ENCODE data around the gene MAFF. TPM values are rescaled to one million over a fixed set of nuclear protein-coding genes. Genes with fewer than 3 reads are reported as not detected.

Gene MAFF
- total RNA-seq, 1 experiment from 2014 or later = 6.4 TPM

DNA sequence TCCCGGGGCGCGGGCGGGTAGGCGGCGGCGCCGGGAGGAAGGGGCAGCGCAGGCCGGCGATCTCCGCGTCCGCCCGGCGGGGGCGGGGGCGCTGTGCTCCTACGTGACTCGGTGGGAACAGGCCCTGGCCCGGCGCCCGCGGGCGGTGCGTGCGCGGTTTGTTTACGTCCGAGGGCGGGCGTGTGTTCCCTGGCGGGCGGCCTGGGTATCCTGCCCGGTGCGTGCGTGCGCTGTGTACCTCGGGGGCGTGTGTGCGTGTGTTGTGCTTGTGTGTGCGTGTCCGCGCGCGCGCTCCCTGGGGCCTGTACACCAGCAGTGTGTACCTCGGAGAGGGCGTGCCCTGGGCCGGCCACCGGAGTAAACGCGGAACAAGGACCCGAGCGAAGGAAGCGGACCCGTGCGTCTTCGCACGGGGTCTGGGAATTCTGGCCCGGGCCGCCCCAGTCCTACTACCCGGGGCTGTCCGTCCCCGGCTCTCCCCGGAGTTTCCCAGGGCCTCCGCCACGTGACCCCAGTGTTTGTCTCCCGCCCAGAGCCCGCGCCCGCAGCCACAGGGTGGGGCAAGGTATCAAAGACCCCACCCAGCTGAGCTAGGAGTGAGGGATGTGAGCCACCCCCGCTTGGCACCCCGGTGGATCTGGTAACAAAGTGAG lies 769 bp downstream of the MAFF start:
- in situ Hi-C loops (cut with HindIII; ENCODE audit: low pct_unique_long_range_greater_than_20kb, low sequenced_read_pairs) (no loop called here), intact Hi-C loops (cut with micrococcal nuclease; ENCODE audit: unreplicated experiment) (no loop called here)

DNA sequence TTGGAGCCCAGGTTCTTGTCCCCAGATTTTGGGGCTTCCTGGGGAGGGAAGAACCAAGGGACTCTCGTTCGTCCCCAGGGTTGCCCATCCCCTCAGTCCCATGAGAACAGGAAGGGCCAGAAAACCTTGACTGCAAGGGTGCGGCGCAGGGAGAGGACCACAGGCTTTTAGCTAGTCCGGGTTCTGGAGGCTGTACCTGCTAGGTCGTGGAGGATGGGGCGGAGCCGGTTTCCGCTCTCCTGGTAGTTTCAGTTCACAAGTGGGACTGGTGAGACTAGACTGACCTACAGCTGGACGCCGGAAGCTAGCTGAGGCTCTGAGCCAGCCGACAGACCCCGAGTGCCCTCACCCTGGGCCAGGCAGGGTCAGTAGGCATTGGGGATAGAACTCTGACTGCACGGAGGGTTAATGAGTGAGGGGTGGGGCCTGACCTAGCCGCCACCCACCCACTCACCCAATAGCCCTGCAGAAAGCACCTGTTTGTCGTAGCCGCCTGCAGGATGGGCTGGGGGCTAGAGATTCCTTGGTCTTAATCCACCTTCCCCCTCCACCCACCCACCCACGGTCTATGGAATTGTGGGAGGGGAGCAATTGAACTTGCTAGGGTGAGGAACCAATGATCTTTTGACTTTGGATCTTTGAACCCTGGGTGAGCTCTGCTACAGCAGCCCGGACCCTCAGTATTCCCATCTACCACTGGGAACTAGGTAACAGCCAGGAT lies 1.5 kb downstream of the MAFF start:
- peak overlapping the region; percentile 62 to 93 for H3K4me3 ChIP-seq (ENCODE audit: low read depth in 2 of 2, low read length in 2 of 2)
- POLR2A ChIA-PET = interaction anchor here (0.5 kb wide), 1 partner anchor 61 kb away, joined by 4 read pairs; no protein-coding TSS in a partner anchor
- H3K27ac ChIP-seq (ENCODE audit: low read length) = peak overlapping the region; percentile 52; the same call in 1 of the 2 replicates
- H3K36me3 ChIP-seq (ENCODE audit: control insufficient read depth, insufficient read depth, low read length) = no peaks in the 10 kb centered on the region; the same call in 1 of the 2 replicates
- no peak for DNase-seq (ENCODE audit: low read depth, low spot score)
- H3K9me3 ChIP-seq (ENCODE audit: control insufficient read depth, insufficient read depth, low read depth, low read length) = no peaks in the 10 kb centered on the region
- BruUV-seq (replicated peaks) = no TSS peak
- in situ Hi-C loops (cut with HindIII; ENCODE audit: low pct_unique_long_range_greater_than_20kb, low sequenced_read_pairs) = no loop called here
- H3K4me1 ChIP-seq (ENCODE audit: control insufficient read depth, insufficient read depth, low read length) = no peaks in the 10 kb centered on the region; the same call in 1 of the 2 replicates
- CTCF ChIA-PET = no interaction called here
- intact Hi-C loops (cut with micrococcal nuclease; ENCODE audit: unreplicated experiment) = no loop called here
- TF ChIP-seq, protein P1, sequence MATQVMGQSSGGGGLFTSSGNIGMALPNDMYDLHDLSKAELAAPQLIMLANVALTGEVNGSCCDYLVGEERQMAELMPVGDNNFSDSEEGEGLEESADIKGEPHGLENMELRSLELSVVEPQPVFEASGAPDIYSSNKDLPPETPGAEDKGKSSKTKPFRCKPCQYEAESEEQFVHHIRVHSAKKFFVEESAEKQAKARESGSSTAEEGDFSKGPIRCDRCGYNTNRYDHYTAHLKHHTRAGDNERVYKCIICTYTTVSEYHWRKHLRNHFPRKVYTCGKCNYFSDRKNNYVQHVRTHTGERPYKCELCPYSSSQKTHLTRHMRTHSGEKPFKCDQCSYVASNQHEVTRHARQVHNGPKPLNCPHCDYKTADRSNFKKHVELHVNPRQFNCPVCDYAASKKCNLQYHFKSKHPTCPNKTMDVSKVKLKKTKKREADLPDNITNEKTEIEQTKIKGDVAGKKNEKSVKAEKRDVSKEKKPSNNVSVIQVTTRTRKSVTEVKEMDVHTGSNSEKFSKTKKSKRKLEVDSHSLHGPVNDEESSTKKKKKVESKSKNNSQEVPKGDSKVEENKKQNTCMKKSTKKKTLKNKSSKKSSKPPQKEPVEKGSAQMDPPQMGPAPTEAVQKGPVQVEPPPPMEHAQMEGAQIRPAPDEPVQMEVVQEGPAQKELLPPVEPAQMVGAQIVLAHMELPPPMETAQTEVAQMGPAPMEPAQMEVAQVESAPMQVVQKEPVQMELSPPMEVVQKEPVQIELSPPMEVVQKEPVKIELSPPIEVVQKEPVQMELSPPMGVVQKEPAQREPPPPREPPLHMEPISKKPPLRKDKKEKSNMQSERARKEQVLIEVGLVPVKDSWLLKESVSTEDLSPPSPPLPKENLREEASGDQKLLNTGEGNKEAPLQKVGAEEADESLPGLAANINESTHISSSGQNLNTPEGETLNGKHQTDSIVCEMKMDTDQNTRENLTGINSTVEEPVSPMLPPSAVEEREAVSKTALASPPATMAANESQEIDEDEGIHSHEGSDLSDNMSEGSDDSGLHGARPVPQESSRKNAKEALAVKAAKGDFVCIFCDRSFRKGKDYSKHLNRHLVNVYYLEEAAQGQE (IDR thresholded peaks at IDR 0.05; ENCODE audit: insufficient read depth in 1 of 2, low read depth in 2 of 2, low read length in 1 of 2) = no peak
- TF ChIP-seq POLR2AphosphoS5 (IDR thresholded peaks at IDR 0.05; ENCODE audit: low read depth, low read length) (no peak), SIN3A (IDR thresholded peaks at IDR 0.05; ENCODE audit: borderline replicate concordance, insufficient read depth, low read depth, low read length) (no peak), TCF7L2 (IDR thresholded peaks at IDR 0.05; ENCODE audit: low read depth, low read length) (no peak)
- TF ChIP-seq, protein P2, sequence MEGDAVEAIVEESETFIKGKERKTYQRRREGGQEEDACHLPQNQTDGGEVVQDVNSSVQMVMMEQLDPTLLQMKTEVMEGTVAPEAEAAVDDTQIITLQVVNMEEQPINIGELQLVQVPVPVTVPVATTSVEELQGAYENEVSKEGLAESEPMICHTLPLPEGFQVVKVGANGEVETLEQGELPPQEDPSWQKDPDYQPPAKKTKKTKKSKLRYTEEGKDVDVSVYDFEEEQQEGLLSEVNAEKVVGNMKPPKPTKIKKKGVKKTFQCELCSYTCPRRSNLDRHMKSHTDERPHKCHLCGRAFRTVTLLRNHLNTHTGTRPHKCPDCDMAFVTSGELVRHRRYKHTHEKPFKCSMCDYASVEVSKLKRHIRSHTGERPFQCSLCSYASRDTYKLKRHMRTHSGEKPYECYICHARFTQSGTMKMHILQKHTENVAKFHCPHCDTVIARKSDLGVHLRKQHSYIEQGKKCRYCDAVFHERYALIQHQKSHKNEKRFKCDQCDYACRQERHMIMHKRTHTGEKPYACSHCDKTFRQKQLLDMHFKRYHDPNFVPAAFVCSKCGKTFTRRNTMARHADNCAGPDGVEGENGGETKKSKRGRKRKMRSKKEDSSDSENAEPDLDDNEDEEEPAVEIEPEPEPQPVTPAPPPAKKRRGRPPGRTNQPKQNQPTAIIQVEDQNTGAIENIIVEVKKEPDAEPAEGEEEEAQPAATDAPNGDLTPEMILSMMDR (IDR thresholded peaks at IDR 0.05) = no peak
- peak; percentile 63 for ATAC-seq
- H3K27me3 ChIP-seq (ENCODE audit: control insufficient read depth, insufficient read depth, low read length) = no peaks in the 10 kb centered on the region

More for the DNA sequence above, 769 bp downstream of the MAFF start:
- ChIA-PET CTCF (interaction anchor here (0.6 kb wide), 2 partner anchors 12 to 143 kb away, joined by 3 to 6 read pairs; no protein-coding TSS in a partner anchor), POLR2A (interaction anchor here (0.5 to 0.6 kb wide), 3 partner anchors 23 to 1427 kb away, joined by 3 to 14 read pairs (median 4); partner anchors contain the start of gene IFT27)
- TF ChIP-seq POLR2AphosphoS5 (IDR thresholded peaks at IDR 0.05; ENCODE audit: low read depth, low read length) (no peak), SIN3A (IDR thresholded peaks at IDR 0.05; ENCODE audit: borderline replicate concordance, insufficient read depth, low read depth, low read length) (peak; percentile 62; the same call in 1 of the 2 replicates)
- BruUV-seq (replicated peaks) = no TSS peak
- Histone ChIP-seq H3K27me3 (ENCODE audit: control insufficient read depth, insufficient read depth, low read length) (no peaks in the 10 kb centered on the region), H3K4me3 (ENCODE audit: low read depth in 2 of 2, low read length in 2 of 2) (peak overlapping the region; percentile 62 to 93), H3K27ac (ENCODE audit: low read length) (peak overlapping the region; percentile 52; the same call in 1 of the 2 replicates), H3K36me3 (ENCODE audit: control insufficient read depth, insufficient read depth, low read length) (no peaks in the 10 kb centered on the region; the same call in 1 of the 2 replicates), H3K4me1 (ENCODE audit: control insufficient read depth, insufficient read depth, low read length) (no peaks in the 10 kb centered on the region; the same call in 1 of the 2 replicates), H3K9me3 (ENCODE audit: control insufficient read depth, insufficient read depth, low read depth, low read length) (no peaks in the 10 kb centered on the region)
- DNase-seq (ENCODE audit: low read depth, low spot score) (no peak), ATAC-seq (peak; percentile 65)

All from Panc1 (cell line).